MCF 10A (cell line): Measurements from ENCODE around the gene USP15. TPM values are rescaled to one million over a fixed set of nuclear protein-coding genes. Genes with fewer than 3 reads are reported as not detected.
A peak's percentile ranks its signal among the peaks of the same experiment; 100 is the strongest.

Experiments
- BruUV-seq: library from RNA; stranded (reverse); fragments of 400-500 nt; replicated peaks from 2 replicates; lab custom pipeline; 2021; lab: Mats Ljungman, UMichigan
- CTCF ChIA-PET: fragments of 300-600 bp; sonication (Branson Sonifier 250); formaldehyde crosslinking; extraction: SDS; loops from one replicate; lab custom pipeline; 2021; ENCODE audit warnings: antibody characterized with exemption, inconsistent platforms; lab: Yijun Ruan, JAX
- POLR2A ChIA-PET: fragments of 300-600, 350-650 bp; sonication (Branson Sonifier 250); formaldehyde crosslinking; extraction: SDS; loops from one replicate; lab custom pipeline; 2020; ENCODE audit warnings: antibody characterized with exemption, inconsistent platforms; lab: Yijun Ruan, JAX
- DNase-seq: peaks from one replicate; pipeline ENCODE4 v3.0.0-alpha.2; 2018; ENCODE audit not compliant: unreplicated experiment
- H3K27ac Mint-ChIP-seq: one replicate; pipeline ENCODE4 v1.8.0; 2022; ENCODE audit warnings: mild to moderate bottlenecking, low read depth, mixed read lengths; ENCODE audit not compliant: unreplicated experiment
- H3K27me3 Mint-ChIP-seq: one replicate; pipeline ENCODE4 v1.8.0; 2022; ENCODE audit warnings: mixed read lengths; ENCODE audit not compliant: insufficient read depth, unreplicated experiment
- H3K36me3 Mint-ChIP-seq: one replicate; pipeline ENCODE4 v1.8.0; 2022; ENCODE audit warnings: mild to moderate bottlenecking, moderate library complexity, mixed read lengths; ENCODE audit not compliant: insufficient read depth, unreplicated experiment
- H3K4me1 Mint-ChIP-seq: one replicate; pipeline ENCODE4 v1.8.0; 2022; ENCODE audit warnings: mixed read lengths; ENCODE audit not compliant: insufficient read depth, unreplicated experiment
- H3K4me3 Mint-ChIP-seq: one replicate; pipeline ENCODE4 v1.8.0; 2022; ENCODE audit warnings: mild to moderate bottlenecking, moderate library complexity, mixed read lengths; ENCODE audit not compliant: unreplicated experiment
- H3K9me3 Mint-ChIP-seq: one replicate; pipeline ENCODE4 v1.8.0; 2022; ENCODE audit warnings: mixed read lengths; ENCODE audit not compliant: unreplicated experiment
- intact Hi-C: fragments of 100-400 bp; cut with micrococcal nuclease; formaldehyde crosslinking; loops from 2 replicates; pipeline ENCODE4 v1.14.1; 2022
- total RNA-seq: library from RNA; stranded (reverse); gene quantifications from 2 replicates; pipeline ENCODE4 v1.2.3, GENCODE V29; 2022
- TF ChIP-seq, protein P1 (sequence below): fragments of 200-600 bp; IDR thresholded peaks from one replicate; pipeline ENCODE4 v1.8.0; 2022; ENCODE audit warnings: antibody characterized with exemption, mild to moderate bottlenecking; ENCODE audit not compliant: unreplicated experiment

The USP15 gene
- total RNA-seq, 1 experiment from 2014 or later = 71.0 TPM

DNA sequence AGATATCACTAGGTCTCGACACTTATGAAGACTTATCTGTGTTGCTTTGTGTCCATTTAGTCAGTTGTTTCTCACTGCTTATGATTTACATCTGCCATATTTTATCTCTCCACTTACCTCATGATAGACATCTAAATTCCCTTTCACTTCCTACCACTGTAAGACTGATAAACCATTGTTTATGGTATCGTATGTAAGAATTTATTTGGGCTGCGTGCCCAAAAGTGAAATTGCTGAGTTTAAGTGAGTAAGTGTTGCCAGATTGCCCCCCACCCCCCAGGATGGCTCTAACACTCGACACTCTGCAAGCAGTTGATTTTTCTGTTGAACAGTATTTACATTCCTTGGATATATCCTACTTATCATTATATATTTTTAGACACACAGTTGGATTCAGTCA lies 136.5 kb downstream of the USP15 start:
- no peaks in the 10 kb centered on the region for H3K27me3 Mint-ChIP-seq

DNA sequence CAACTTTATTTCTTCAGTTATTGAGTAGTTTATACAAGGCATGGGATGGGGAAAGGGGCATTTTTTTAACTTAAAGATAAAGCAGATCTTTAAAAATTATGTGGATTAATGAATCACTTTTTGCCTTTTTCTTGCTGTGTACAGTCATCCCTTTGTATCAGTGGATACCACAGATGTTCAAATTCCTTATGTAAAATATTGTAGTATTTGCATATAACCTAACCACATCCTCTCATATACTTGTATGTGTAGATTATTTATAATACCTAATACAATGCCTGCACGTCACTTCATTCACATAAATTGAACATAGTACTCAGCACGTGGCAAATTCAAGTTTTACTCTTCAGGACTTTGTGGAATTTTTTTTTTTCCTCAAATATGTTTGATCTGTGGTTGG lies 139.9 kb downstream of the USP15 start:
- BruUV-seq = no TSS peak
- intact Hi-C loops = no loop called here
- ChIA-PET POLR2A (no interaction called here), CTCF (interaction anchor here (0.7 kb wide), 1 partner anchor 1145 kb away, joined by 4 read pairs; no protein-coding TSS in a partner anchor)
- Mint-ChIP-seq H3K4me3 (no peak overlapping the region), H3K27ac (no peak overlapping the region), H3K4me1 (no peaks in the 10 kb centered on the region), H3K27me3 (no peaks in the 10 kb centered on the region), H3K9me3 (no peaks in the 10 kb centered on the region), H3K36me3 (peaks cover 87% of the 10 kb centered on the region)
- TF ChIP-seq, protein P1, sequence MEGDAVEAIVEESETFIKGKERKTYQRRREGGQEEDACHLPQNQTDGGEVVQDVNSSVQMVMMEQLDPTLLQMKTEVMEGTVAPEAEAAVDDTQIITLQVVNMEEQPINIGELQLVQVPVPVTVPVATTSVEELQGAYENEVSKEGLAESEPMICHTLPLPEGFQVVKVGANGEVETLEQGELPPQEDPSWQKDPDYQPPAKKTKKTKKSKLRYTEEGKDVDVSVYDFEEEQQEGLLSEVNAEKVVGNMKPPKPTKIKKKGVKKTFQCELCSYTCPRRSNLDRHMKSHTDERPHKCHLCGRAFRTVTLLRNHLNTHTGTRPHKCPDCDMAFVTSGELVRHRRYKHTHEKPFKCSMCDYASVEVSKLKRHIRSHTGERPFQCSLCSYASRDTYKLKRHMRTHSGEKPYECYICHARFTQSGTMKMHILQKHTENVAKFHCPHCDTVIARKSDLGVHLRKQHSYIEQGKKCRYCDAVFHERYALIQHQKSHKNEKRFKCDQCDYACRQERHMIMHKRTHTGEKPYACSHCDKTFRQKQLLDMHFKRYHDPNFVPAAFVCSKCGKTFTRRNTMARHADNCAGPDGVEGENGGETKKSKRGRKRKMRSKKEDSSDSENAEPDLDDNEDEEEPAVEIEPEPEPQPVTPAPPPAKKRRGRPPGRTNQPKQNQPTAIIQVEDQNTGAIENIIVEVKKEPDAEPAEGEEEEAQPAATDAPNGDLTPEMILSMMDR = no peak
- no peak for DNase-seq

More for the DNA sequence above, 136.5 kb downstream of the USP15 start:
- no TSS peak for BruUV-seq
- Mint-ChIP-seq H3K4me1 (no peaks in the 10 kb centered on the region), H3K9me3 (no peaks in the 10 kb centered on the region), H3K4me3 (no peak overlapping the region), H3K27ac (no peak overlapping the region), H3K36me3 (peaks cover 82% of the 10 kb centered on the region)
- TF ChIP-seq, protein P1 = no peak
- CTCF ChIA-PET = interaction anchor here (0.5 to 0.6 kb wide), 3 partner anchors 41 to 292 kb away, joined by 3 read pairs; no protein-coding TSS in a partner anchor
- POLR2A ChIA-PET = no interaction called here
- intact Hi-C loops = loop anchor here (10.0 kb wide), 1 partner anchor 132 kb away; the partner anchor contains the start of gene USP15
- DNase-seq = no peak

- H3K4me3 Mint-ChIP-seq = no peak overlapping the region
- intact Hi-C loops = no loop called here
- no peak for DNase-seq
- TF ChIP-seq, protein P1 = no peak
- H3K4me1 Mint-ChIP-seq = no peaks in the 10 kb centered on the region
- H3K27me3 Mint-ChIP-seq = no peaks in the 10 kb centered on the region
- peaks cover 84% of the 10 kb centered on the region for H3K36me3 Mint-ChIP-seq
- no peak overlapping the region for H3K27ac Mint-ChIP-seq
- ChIA-PET CTCF (no interaction called here), POLR2A (no interaction called here)
- H3K9me3 Mint-ChIP-seq = no peaks in the 10 kb centered on the region
- BruUV-seq = no TSS peak
These were observed 141.4 kb downstream of the USP15 start for GRCh38 chr12:62401631-62402030.

DNA sequence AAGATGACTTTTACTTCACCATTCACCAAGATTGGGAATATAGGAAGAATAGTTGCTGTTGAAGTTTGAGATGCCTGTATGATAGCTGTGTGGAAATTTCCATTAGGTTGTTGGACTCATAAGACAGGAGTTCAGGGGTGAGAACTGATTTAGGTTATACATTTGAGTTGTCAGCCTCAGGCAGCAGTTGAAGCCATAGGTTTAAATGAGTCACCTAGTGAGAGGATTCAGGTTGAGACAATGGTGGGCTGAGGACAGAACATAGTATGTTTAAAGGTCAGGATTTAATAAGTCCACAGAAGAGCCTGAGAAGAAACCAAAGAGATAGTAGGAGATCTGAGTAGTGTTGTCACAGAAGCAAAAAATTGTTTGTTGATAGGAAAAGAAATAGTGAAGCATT lies 142.8 kb downstream of the USP15 start:
- Mint-ChIP-seq H3K9me3 (no peaks in the 10 kb centered on the region), H3K27me3 (no peaks in the 10 kb centered on the region), H3K27ac (no peak overlapping the region), H3K4me3 (no peak overlapping the region), H3K4me1 (no peaks in the 10 kb centered on the region), H3K36me3 (peaks cover 83% of the 10 kb centered on the region)
- TF ChIP-seq, protein P1 = no peak
- peak; percentile 5 for DNase-seq
- BruUV-seq = no TSS peak
- POLR2A ChIA-PET = no interaction called here
- intact Hi-C loops = no loop called here
- CTCF ChIA-PET = no interaction called here
